ENCODE measurements around the gene LARP4.
"Not testable (repeated sequence)": the region's sequence is repeated elsewhere in the genome, so short reads cannot be mapped to it uniquely, and the experiment has no call there.

LARP4 gene

GRCh38 chr12:50520416-50521207 is 119.9 kb downstream of the LARP4 start:
- in situ Hi-C loops (cut with HindIII; ENCODE audit: low sequenced_read_pairs) = no loop called here

GRCh38 chr12:50521781-50522180 is 121.1 kb downstream of the LARP4 start:
- in situ Hi-C loops (cut with HindIII; ENCODE audit: low sequenced_read_pairs) = not testable (repeated sequence)

GRCh38 chr12:50523772-50524171 is 123.1 kb downstream of the LARP4 start:
- in situ Hi-C loops (cut with HindIII; ENCODE audit: low sequenced_read_pairs) = no loop called here

GRCh38 chr12:50524621-50525020 is 123.9 kb downstream of the LARP4 start:
- in situ Hi-C loops (cut with HindIII; ENCODE audit: low sequenced_read_pairs) = no loop called here

- in situ Hi-C loops (cut with HindIII; ENCODE audit: low sequenced_read_pairs) = no loop called here
These were observed 124.7 kb downstream of the LARP4 start for GRCh38 chr12:50525422-50525821.

GRCh38 chr12:50527359-50527726 is 126.7 kb downstream of the LARP4 start:
- in situ Hi-C loops (cut with HindIII; ENCODE audit: low sequenced_read_pairs) = no loop called here

GRCh38 chr12:50528800-50529199 is 128.1 kb downstream of the LARP4 start:
- in situ Hi-C loops (cut with HindIII; ENCODE audit: low sequenced_read_pairs) = no loop called here

GRCh38 chr12:50529345-50529744 is 128.7 kb downstream of the LARP4 start:
- in situ Hi-C loops (cut with HindIII; ENCODE audit: low sequenced_read_pairs) = no loop called here

Data from endothelial cell of hepatic sinusoid (primary cell).